ENCODE data around the gene DISC1. TPM values are rescaled to one million over a fixed set of nuclear protein-coding genes. Genes with fewer than 3 reads are reported as not detected.
A peak's percentile ranks its signal among the peaks of the same experiment; 100 is the strongest.

The DISC1 gene
- total RNA-seq, 1 donor from 2014 or later, result 5.2 TPM

- Mint-ChIP-seq H3K4me3 (ENCODE audit: low read depth) (no peak overlapping the region), H3K27ac (no peak overlapping the region), H3K4me1 (ENCODE audit: low read depth) (peaks cover 2% of the 10 kb centered on the region), H3K27me3 (peaks cover 14% of the 10 kb centered on the region), H3K36me3 (ENCODE audit: insufficient read depth) (no peaks in the 10 kb centered on the region), H3K9me3 (ENCODE audit: low read depth) (no peaks in the 10 kb centered on the region)
- peak; percentile 23 for TF ChIP-seq CTCF (IDR thresholded peaks at IDR 0.05; ENCODE audit: unreplicated experiment)
- DNase-seq (ENCODE audit: low spot score, unreplicated experiment), result no peak
Observed at GRCh38 chr1:231883382-231883781, 256.8 kb downstream of the DISC1 start.

GRCh38 chr1:231885209-231885854 is 258.7 kb downstream of the DISC1 start:
- Mint-ChIP-seq H3K36me3 (ENCODE audit: insufficient read depth) (no peaks in the 10 kb centered on the region), H3K27ac (no peak overlapping the region), H3K4me3 (ENCODE audit: low read depth) (no peak overlapping the region), H3K9me3 (ENCODE audit: low read depth) (no peaks in the 10 kb centered on the region), H3K27me3 (peaks cover 11% of the 10 kb centered on the region), H3K4me1 (ENCODE audit: low read depth) (peaks cover 2% of the 10 kb centered on the region)
- no peak for DNase-seq (ENCODE audit: low spot score, unreplicated experiment)
- no peak for TF ChIP-seq CTCF (IDR thresholded peaks at IDR 0.05; ENCODE audit: unreplicated experiment)

- H3K4me3 Mint-ChIP-seq (ENCODE audit: low read depth), result no peak overlapping the region
- H3K9me3 Mint-ChIP-seq (ENCODE audit: low read depth), result no peaks in the 10 kb centered on the region
- no peak overlapping the region for H3K27ac Mint-ChIP-seq
- H3K27me3 Mint-ChIP-seq, result peaks cover 11% of the 10 kb centered on the region
- no peak for TF ChIP-seq CTCF (IDR thresholded peaks at IDR 0.05; ENCODE audit: unreplicated experiment)
- H3K4me1 Mint-ChIP-seq (ENCODE audit: low read depth), result peaks cover 2% of the 10 kb centered on the region
- H3K36me3 Mint-ChIP-seq (ENCODE audit: insufficient read depth), result no peaks in the 10 kb centered on the region
- DNase-seq (ENCODE audit: low spot score, unreplicated experiment), result no peak
Observed at GRCh38 chr1:231887166-231887565, 260.6 kb downstream of the DISC1 start.

- TF ChIP-seq CTCF (IDR thresholded peaks at IDR 0.05; ENCODE audit: unreplicated experiment), result no peak
- no peak for DNase-seq (ENCODE audit: low spot score, unreplicated experiment)
- Mint-ChIP-seq H3K4me1 (ENCODE audit: low read depth) (peaks cover 2% of the 10 kb centered on the region), H3K27me3 (peaks cover 11% of the 10 kb centered on the region), H3K9me3 (ENCODE audit: low read depth) (no peaks in the 10 kb centered on the region), H3K4me3 (ENCODE audit: low read depth) (no peak overlapping the region), H3K27ac (no peak overlapping the region), H3K36me3 (ENCODE audit: insufficient read depth) (no peaks in the 10 kb centered on the region)
Observed at GRCh38 chr1:231887866-231888265, 261.3 kb downstream of the DISC1 start.

- no peak overlapping the region for H3K4me3 Mint-ChIP-seq (ENCODE audit: low read depth)
- peaks cover 6% of the 10 kb centered on the region for H3K9me3 Mint-ChIP-seq (ENCODE audit: low read depth)
- no peaks in the 10 kb centered on the region for H3K36me3 Mint-ChIP-seq (ENCODE audit: insufficient read depth)
- no peak for DNase-seq (ENCODE audit: low spot score, unreplicated experiment)
- no peaks in the 10 kb centered on the region for H3K4me1 Mint-ChIP-seq (ENCODE audit: low read depth)
- no peak overlapping the region for H3K27ac Mint-ChIP-seq
- peaks cover 4% of the 10 kb centered on the region for H3K27me3 Mint-ChIP-seq
- TF ChIP-seq CTCF (IDR thresholded peaks at IDR 0.05; ENCODE audit: unreplicated experiment), result no peak
Observed at GRCh38 chr1:231890791-231891190, 264.2 kb downstream of the DISC1 start.

Data from progenitor cell of endocrine pancreas (in vitro differentiated cells).